OCI-LY3 (cell line): ENCODE results near the gene TOP1.

Experiments used
- EZH2phosphoT487 ChIP-seq: fragments of 200-600 bp; shearing (Covaris generic); IDR thresholded peaks from 2 replicates; pipeline ENCODE4 v1.6.1; 2018; ENCODE audit warnings: antibody characterized with exemption, mixed run types, low read depth
- TF ChIP-seq, protein P1 (sequence below): fragments of 200-600, 300-600 bp; sonication (generic); IDR thresholded peaks from 2 replicates; pipeline ENCODE4 v1.5.1; 2014; ENCODE audit warnings: antibody characterized with exemption, low read length, low read depth

DNA sequence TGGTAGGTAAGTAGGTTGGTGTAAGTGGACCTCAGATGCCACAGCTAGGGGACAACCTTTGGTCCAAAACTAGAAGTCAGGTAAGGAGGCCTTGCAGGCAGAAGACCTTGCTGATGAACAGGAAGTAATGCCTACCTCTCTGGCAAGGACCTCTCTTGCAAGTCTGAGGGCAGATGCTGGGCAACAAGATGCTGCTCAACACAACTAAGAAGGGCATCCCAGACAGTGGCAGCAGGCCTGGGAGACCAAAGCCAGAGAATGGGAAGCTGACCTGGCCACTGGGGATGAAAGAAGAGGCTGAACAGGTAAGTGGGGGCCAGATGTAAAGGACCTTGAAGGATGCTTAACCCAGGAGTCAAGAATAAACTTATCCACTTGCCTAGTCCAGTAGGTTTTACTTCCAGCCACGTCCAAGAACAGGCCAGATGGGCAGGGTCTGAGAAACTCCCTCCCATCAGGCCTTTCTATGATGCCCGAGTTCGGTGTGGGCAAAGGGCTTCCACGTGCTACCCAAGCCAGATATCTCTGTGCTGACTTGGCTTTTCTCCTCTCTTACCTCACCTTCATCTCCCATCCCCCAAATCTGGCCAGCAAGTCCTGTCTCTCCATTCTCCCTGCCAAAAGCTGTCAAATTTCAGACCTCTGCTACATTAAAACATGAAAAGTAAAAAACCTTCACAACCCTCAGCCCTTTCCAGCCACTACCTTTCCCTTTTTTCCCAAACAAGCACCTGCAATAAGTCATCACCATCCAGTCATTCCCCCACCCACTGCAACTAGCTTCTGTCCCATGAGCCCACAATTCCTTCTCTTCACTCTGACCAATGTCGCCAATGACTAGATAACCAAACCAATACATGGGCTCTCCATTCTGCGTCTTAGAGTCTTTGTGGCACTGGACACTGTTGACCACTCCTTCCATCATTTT lies 97.2 kb downstream of the TOP1 start:
- TF ChIP-seq, protein P1, sequence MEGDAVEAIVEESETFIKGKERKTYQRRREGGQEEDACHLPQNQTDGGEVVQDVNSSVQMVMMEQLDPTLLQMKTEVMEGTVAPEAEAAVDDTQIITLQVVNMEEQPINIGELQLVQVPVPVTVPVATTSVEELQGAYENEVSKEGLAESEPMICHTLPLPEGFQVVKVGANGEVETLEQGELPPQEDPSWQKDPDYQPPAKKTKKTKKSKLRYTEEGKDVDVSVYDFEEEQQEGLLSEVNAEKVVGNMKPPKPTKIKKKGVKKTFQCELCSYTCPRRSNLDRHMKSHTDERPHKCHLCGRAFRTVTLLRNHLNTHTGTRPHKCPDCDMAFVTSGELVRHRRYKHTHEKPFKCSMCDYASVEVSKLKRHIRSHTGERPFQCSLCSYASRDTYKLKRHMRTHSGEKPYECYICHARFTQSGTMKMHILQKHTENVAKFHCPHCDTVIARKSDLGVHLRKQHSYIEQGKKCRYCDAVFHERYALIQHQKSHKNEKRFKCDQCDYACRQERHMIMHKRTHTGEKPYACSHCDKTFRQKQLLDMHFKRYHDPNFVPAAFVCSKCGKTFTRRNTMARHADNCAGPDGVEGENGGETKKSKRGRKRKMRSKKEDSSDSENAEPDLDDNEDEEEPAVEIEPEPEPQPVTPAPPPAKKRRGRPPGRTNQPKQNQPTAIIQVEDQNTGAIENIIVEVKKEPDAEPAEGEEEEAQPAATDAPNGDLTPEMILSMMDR, result no peak
- no peak for TF ChIP-seq EZH2phosphoT487
